Activated CD4-positive, alpha-beta T cell treated with anti-CD3 and anti-CD28 coated beads, Interleukin-2, amount 50 U/mL, for 16 hours (primary cell): ENCODE measurements around the gene STT3B.

Experiments used
- DNase-seq: peaks from one replicate; pipeline ENCODE4 v3.0.0-alpha.2; 2020

Gene STT3B

DNA sequence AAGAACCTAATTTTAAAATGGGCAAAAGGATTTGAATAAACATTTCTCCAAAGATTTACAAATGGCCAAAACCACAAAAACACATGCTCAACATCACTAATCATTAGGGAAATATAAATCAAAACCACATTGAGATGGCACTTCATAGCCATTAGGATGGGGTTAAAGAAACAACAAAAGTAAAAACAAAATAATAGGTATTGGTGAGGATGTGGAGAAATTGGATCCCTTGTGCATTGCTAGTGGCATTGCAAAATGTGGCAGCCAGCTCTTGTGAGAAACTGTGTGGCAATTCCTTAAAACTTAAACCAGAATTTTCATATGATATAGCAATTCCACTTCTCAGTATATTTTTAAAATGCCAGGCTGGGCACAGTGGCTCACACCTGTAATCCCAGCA is 126.5 kb downstream of the STT3B start:
- DNase-seq = no peak

DNA sequence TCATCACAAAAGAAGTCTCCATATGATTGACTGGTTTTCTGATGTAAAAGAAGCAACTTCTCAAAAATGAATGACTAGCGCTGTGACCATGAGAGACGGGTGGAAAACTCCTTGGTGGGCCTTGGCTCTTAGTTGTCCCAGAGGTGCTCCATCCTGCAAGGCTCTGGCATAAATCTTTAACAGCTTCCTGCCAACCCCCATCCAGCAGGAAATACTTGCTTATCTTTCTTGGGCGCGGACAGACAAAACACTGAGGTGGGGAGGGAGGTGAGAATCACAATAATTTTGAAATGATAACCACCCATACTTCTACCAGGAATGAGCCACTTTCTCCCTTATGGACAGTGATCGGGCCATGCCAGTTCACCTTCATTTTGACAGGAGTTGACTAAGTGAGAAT is 128.6 kb downstream of the STT3B start:
- DNase-seq = no peak

DNA sequence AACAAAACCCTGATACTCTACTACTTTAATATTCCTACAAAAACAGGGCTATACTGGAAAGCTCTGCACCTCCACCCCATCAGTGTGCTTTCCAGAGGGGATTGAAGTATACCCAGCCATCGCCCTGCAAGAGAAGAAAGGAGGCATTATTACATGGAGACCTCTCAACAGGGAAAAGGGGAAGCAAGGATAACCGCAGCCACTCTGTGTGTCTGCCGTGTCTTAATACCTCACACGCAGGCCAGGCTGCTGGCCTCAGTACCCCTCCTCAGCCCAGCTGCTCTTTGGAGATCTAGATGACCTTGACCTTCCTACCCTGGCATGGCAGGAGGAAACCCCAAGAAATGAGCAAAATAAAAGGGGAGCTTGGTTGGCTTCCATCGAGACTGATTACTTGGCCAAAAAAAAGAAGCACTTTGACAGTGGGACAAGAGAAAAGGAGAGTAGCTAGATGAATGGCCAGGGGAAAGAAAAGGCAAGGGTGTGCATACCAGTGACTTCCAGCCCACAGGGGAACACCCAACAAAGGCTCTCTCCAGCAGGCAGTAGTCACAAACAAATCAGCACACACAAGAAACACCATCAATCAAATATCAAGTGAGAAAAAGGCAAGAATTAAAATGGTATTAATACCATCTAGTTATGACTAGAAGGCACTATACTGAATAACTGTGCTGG is 129.4 kb downstream of the STT3B start:
- no peak for DNase-seq

DNA sequence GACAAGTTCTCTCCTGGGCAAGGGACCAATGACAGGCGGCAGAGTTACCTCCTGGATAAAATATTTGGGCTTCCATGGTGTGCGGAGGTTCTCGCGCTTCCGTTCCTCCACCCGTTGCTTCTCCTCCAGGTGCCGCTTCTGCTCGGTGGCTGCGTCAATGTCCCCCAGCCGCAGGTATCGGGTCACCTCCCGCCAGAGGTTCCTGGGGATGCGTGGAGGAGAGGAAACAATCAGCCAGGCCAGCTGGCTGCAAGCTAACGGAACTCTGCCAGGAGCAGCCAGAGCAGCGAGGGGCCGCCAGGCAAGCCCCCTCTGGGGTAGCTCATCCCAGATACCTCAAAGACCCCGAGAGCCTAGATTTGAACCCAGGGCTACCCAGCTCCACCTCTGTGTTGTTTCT is 131.3 kb downstream of the STT3B start:
- no peak for DNase-seq

DNA sequence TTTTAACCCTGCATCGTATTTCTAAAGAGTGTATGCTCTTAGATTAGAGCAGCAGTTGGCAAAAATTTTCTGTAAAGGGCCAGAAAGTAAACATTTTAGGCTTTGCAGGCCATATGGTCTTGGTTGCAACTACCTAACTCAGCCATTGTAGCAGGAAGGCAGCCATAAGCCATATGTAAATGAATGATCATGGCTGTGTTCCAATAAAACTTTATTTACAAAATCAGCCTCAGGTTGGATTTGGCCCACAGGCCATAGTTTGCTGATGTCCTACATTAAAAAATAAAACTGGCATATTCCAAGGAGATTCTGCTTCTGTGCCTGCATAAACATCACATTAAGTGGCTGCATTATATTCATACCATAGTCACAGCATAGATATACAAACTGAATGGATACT is 134.9 kb downstream of the STT3B start:
- DNase-seq = no peak

DNA sequence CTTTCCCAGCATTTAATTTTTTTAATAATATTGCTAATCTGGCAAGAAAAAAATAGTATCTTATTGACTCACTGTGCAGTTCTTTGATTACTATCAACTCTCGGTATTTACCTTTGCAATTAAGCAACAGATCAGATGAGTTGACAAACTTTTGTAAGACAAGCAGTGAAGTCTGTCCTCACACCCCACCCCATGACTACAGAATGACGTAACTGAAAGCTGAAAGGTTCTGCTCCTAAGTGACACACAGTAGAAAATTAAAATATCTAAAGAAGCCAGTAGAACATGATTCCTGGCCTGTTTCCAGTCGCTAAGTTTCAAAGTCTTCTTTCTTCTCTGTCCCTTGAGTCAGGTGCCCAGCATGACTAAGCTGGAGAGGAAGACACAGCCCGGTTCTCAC is 135.5 kb downstream of the STT3B start:
- DNase-seq = peak; percentile 13

DNA sequence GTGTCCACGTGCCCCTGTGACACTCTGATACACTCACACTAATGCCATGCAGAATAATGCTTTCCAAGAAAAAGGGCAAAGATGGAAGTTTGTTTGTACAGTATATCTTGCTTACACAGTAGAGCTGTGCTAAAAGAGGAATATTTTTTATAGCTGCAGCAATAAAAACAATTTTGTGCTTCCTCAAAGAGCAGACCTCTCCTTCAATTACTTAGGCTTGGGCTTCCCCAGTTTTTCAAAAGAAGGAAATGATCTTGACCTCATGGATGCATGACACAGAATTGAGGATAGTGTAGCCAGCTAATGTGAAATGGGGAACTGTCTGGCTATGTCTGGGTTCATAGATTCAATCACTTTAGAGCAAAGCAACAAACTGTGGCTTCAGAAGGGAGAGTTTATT is 137.4 kb downstream of the STT3B start:
- DNase-seq = no peak

DNA sequence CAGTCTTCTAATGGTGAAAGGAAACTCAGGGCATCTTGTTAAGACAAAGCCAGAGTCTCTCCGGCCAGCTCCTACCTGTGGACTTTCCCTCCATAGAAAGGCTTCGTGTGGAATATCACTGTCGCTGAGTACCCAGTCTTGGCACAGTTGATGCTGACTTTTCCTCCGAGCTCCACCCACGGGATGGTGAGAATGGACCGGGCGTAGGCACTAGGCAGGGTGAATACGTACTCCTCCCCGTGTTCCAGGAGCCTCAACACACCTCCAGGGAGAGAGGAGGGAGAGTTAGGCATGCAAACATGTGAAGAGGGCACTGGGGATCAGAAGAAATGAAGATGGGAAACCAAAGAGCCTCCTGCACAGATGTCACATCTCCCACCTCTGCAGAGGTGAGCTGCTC is 138.0 kb downstream of the STT3B start:
- DNase-seq = no peak

DNA sequence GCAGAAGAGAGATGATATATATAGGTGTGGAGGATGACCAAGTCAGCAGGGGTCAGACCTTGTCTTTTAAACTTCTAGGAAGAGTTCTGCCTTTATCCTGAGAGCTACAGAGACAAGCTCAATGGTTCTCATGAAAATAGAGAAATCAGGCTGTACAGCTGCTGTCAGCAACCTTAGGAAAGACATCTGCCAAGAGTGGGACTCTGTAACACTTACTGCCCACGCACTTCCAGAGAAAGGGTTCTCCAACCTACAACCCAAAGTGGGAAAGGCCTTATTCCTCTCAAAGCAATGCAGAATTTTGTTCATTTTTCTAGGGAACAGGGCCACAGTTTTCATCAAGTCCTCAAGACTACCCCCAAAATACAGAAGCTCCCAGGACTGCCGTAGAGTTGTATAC is 138.7 kb downstream of the STT3B start:
- DNase-seq = no peak

DNA sequence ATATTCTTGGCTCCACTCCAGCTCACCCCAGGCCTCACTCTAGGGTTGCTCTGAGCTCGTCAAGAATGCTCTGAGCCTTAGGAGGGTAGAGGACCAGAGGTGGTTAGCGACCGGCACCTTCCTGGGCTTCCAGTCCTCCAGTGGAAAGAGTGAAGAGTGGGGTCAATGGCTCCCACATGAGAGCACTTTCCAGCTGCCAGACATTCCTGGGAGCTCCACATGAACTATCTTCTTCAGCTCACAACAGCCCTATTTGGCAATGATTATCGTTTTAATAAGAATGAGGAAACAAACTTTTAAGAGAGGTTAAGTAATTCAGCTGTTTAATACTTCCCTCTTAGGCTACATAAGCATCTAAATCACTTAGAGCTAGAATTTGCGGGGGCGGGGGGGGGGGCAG is 139.3 kb downstream of the STT3B start:
- DNase-seq = no peak

DNA sequence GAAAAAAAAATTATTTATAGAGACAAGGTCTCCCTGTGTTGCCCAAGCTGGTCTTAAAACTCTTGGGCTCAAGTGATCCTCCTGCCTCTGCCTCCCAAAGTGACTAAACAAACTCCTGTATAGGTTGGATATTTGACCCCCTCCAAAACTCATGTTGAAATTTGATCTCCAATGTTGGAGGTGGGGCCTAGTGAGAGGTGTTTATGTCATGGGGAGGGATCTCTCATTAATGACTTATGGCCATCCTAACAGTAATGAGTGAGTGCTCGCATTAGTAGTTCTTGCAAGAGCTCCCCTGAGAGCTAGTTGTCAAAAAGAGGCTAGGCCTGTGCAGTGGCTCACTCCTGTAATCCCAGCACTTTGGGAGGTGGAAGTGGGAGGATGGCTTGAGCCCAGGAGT is 141.2 kb downstream of the STT3B start:
- DNase-seq = no peak

DNA sequence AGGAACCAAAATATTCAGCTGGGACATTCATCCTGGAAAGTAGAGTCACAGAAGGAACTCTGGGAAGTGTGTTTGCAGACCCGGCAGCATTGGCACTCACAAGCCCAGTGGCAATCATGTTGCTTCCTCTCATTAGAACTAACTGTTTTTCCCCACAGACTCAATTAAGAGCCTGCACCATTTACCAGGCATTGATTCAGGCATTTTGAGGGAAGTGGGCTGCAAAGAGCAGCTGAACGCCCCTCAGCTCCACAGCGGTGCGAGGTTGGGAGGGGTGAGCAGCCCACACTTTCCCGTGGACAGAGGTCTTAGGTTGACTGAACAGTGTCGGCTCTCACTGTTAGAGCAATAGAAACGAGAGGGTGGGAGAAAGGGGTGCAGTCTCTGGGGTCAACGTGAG is 143.8 kb downstream of the STT3B start:
- no peak for DNase-seq

DNA sequence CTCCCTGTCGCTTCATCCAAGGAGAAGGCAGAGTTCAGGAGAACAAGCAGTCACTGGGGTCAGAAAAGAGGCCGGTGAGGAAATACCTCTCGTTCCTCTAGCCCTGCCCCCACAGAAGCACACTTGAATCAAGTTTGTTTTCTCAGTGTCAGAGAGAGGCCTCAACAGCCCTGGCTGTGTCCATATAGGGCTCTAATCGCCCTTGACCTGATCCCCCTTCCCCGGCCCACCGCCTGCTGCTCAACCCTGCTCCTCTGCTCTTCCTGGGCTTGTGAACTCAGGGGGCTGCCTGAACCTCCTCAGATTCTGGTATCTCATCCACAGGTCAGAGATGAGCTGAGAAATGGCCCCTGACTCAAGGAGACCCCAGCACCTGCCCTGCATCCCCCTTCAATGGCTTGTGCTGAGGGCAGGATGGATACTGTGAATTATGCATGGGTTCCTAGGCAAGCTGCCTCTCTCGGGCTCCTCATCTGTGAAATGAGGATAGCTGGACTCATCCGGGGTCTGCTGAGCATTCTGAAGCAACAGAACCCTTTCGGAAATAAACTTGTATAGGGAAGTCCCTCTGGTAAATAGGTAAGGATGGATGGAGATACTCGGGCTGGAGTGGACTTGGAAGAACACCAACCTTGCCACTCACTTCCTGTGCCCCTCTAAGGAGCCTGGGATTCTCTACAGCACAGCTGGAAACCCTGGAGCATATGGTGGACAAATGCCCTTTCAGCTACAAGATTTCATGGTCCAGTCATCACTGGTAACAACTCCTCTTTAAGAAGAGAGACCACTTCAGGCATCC is 147.5 kb downstream of the STT3B start:
- DNase-seq = no peak
